DOHH2 (cell line): ENCODE measurements around the gene ERRFI1.

ENCODE experiments used
- CTCF ChIP-seq: fragments of 200-600 bp; sonication (generic); IDR thresholded peaks from one replicate; pipeline ENCODE4 v1.5.1; 2014; ENCODE audit warnings: antibody characterized with exemption, mild to moderate bottlenecking, low read depth, low read length; ENCODE audit not compliant: poor library complexity, severe bottlenecking
- EZH2phosphoT487 ChIP-seq: fragments of 200-600 bp; sonication (generic); IDR thresholded peaks from 2 replicates; pipeline ENCODE4 v1.6.1; 2017; ENCODE audit warnings: borderline replicate concordance, mild to moderate bottlenecking, antibody characterized with exemption, low read length, moderate library complexity, mixed read lengths

- TF ChIP-seq CTCF (no peak), EZH2phosphoT487 (no peak)
These were observed 25.5 kb upstream of the ERRFI1 start for GRCh38 chr1:8051650-8052049.
